ENCODE measurements around the gene RHBDL3.
"Not testable (repeated sequence)": the region's sequence is repeated elsewhere in the genome, so short reads cannot be mapped to it uniquely, and the experiment has no call there.

Gene RHBDL3, protein sequence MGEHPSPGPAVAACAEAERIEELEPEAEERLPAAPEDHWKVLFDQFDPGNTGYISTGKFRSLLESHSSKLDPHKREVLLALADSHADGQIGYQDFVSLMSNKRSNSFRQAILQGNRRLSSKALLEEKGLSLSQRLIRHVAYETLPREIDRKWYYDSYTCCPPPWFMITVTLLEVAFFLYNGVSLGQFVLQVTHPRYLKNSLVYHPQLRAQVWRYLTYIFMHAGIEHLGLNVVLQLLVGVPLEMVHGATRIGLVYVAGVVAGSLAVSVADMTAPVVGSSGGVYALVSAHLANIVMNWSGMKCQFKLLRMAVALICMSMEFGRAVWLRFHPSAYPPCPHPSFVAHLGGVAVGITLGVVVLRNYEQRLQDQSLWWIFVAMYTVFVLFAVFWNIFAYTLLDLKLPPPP

DNA sequence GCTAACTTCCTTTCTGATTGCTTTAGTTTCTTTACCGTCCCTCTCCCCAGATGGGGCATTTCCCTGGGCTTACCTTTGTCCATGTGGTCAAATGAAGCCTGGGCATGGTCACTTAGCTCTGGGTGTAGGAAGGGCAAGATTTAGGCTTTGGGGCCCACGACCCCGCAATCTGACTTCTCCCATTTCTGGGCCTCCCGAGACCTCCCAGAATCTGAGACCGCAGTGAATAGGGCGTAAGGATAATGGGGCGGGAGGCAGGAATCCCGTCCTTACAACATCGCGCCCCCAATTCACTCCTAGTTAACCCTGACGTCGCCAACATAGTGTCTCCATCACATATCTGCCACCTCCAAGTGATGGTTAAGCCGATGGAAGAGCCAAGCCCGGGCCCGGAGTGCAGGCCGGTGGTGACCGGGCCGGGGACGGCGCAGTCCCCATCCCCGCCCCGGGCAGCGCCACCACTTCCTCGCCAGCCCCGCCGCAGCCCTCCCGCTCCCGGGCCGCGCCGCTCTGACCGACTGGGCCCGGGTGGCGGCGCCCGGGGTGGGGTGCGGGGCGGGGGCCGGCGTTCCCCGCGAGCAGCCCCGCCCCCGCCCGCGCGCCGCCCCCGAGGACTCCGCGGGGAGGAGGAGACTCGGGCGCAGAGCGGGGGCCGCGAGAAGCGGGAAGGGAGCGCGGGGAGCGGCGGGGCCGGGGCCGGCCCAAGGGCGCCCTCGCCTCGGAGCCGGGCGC, at the start of gene RHBDL3:
Gene RHBDL3, plus strand, starts transcription at position 641 of the 732 bp plus-strand sequence. CDS start 358 bp downstream, outside the sequence.
- no peak for DNase-seq

DNA sequence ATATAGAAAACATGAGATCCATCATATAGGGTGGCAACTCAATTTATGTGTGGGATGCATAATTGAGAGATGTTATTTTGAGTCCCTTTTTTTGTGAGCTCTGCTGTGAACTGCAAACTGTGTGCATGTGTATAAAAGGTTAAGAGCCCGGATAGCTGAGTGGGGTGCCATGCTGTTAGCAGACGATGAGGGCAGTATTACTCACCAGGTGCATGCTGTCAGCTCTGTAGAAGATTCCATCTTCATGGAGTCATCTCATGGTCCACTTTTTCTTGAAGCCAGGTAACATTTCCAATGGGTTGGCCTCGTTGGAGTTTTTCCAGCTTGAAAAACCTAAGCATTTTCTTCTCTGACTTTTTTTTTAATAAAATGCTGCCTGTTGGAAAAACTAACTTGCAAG, 43.0 kb upstream of the RHBDL3 start:
- DNase-seq, result no peak

- no peak for DNase-seq
These were observed 41.9 kb upstream of the RHBDL3 start for GRCh38 chr17:32223703-32224102.

- no peak for DNase-seq
These were observed 38.7 kb upstream of the RHBDL3 start for GRCh38 chr17:32226886-32227285.

- no peak for DNase-seq
These were observed 37.7 kb upstream of the RHBDL3 start for GRCh38 chr17:32227910-32228309.

DNA sequence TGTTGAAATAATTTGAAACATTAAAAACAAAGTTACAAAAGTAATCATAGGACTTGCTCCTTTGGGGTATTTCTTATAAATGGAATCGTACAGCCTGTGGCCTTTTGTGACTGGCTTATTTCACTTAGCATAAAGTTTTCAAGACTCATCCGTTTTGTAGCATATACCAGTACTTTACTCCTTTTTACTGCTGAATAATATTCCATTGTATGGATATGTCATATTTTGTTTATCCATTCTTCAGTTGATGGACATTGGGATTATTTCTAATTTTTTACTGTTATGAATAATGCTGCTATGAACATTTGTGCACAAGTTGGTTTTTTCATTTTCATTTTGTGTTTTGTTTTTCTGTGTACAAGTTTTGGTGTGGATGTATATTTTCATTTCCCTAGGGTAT, 30.0 kb upstream of the RHBDL3 start:
- no peak for DNase-seq

- DNase-seq, result no peak
These were observed 26.2 kb upstream of the RHBDL3 start for GRCh38 chr17:32239456-32239855.

DNA sequence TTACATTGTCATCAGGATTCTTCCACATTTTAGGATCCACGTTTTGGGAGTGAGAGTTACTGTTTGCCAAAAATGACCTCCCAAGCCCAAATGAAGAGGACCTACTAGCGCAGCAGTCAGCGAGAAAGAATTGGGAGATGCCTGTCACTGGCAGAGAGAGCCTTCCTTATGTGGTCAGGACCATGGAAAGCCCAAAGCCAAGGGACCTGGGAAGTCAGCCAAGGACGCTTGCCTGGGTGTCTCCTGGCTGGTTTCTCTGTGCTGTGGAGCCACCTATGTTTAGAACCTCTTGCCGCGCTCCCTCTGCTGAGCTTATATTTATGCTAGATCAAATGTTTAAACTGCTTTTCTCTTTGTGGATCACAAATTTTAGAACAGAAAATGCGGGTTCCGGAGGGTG, 24.9 kb upstream of the RHBDL3 start:
- no peak for DNase-seq

DNA sequence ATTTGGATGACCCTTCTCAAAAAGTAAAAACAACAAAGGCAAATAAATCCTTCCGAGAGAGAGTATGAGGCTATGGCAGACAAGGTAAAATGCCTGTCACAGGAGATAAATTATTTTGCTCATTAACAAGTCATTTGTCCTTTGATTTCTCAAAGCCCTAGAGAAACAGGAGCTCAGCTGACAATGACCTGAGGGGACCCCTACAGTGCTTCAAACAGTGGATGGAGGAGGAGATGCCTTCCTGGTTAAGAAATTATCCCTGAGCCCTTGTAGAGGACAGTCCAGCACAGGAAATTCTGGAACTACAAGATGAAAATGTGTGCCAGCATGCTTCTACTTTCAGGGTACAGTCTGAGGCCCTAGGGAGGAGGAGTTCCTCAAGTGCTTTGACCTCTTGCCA, 24.0 kb upstream of the RHBDL3 start:
- DNase-seq, result no peak

DNA sequence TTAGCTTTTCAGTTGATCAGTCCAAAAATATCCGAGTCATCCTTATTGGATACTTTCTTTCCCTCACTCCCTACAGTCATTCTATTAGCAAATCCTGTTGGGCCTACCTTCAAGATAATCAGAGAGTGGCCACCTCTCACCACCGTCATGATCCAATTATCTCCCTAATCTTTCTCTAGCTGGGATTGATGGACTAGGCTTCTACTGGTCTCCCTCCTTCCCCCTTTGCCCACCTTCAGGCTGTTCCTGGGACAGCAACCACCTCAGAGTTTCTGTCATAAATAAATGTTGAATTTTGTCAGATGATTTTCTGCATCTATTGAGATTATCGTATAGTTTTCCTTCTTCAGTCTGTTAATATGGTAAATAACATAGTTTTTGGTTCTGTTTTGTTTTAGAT, 16.2 kb upstream of the RHBDL3 start:
- DNase-seq, result no peak

- no peak for DNase-seq
These were observed 12.5 kb upstream of the RHBDL3 start for GRCh38 chr17:32253117-32253611.

DNA sequence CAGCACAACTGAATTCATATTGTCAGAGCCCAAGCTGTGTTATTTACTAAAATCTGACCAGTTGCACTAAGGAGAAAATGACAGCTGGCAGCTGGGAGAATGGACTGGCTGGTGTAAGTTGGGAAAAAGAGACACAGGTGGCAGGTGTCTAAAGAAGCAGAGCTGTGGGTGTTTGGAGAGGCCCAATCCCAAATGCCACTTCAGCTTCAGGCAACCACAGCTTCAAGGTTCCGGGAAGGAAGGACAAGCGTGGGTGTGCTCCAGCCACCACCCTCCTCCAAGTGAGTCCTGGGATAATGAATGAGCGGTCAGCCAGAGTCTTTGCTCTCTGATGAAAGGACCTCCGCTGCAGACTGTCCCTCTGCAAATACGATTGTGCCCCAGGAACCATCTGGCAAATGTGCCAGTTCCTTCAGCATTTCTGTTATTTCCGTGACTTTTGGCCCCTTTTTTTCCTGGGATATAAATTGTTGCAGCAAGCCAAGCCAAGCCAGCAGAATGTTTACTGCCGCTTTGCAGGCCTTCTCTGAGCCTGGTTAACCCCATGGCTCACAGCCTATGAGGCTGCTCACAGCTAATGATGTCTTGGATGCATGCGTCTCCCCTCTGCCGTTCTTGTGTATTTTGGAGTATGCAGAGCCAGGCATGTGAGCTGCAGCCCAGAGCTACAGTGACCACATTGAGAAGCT, 9.5 kb upstream of the RHBDL3 start:
- DNase-seq, result no peak

DNA sequence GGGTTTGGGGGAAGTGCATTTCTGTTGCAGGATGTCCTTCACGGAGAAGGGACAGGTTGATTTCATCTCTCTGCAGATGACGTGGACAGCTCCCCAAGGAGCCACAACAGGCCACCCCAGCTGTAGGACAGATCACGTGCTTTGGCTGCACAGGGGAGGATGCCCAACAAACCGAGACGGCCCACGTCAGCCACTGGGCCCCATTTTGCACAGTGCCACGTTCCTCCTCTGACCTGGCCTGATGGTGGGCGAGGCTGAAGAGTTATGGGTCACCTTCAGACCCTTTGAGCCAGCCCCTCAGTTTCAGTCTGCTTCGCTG, 9.0 kb upstream of the RHBDL3 start:
- no peak for DNase-seq

GRCh38 chr17:32258383-32259140, 7.1 kb upstream of the RHBDL3 start:
- no peak for DNase-seq

DNA sequence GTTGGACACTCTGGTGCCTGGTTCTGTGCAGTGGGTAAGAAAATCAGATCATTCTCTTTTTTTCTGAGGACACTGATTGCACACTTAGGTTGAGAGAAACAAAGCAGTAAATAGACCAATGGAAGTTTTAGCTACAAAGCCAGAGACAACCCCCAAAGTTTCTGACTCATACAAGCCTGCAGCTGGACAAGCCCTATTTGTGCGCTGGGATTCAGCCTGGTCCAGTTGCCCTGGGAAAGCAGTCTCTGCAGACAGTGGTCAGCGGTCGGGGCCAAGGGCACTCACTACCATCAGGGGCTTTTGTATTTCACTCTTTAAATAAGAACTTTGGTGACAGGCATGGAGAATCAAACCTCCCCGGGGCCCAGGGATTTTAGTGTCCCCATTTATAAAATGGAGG, 6.0 kb upstream of the RHBDL3 start:
- DNase-seq, result no peak

DNA sequence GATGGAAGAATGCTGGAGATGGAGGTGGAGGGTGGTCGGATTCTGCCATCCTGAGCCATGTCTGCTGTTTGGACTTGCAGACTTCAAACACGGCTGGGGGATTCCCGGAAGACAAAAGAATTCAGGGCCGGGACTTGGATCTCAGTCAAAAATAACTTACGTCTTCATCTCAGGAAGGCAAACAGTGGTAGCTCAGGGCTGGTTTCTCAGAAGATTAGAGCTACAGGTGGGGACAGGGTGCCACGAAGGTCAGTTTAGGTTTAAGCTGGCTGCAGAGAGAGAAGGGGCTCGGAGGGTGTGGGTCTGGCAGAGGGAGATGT, 4.3 kb upstream of the RHBDL3 start:
- DNase-seq, result no peak

GRCh38 chr17:32261936-32262510, 3.6 kb upstream of the RHBDL3 start:
- DNase-seq, result no peak

DNA sequence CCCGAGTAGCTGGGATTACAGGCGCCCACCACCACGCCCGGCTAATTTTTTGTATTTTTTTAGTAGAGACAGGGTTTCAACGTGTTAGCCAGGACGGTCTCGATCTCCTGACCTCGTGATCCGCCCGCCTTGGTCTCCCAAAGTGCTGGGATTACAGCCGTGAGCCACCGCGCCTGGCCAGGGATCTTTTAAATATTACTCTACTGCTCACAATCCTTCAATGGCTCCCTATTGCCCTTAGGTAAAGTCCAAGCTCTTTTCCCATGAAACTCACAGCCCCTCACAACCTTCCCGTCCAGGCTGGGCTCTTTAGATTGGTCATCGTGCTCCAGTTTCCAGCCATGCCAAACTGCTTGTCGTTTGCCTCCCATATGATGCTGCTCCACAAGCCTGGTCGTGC, 2.1 kb upstream of the RHBDL3 start:
- not testable (repeated sequence) for DNase-seq

- no peak for DNase-seq
These were observed 1.4 kb upstream of the RHBDL3 start for GRCh38 chr17:32264140-32264799.

DNA sequence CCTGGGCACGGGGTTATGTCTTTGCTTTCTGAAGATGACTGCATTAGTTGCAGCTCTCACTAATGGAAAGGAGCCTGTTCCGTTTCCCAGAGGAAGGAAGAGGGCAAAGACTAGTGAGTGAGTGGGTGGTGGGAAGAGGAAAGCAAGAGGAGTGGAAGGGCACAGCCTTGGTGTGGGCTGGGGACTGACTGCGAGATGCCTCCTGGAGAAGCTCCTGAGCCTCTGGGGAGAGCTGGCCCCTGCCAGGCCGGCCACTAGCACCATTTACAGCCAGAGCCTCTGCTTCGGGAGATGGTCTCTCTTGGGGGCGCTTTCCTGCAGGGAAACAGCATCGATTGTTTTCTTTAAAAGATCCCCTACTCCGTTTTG, 825 bp upstream of the RHBDL3 start:
- no peak for DNase-seq

- no peak for DNase-seq
These were observed 388 bp downstream of the RHBDL3 start for GRCh38 chr17:32266051-32266388.

Measured in cortex of kidney (tissue), 1 donor.